Keratinocyte (primary cell): Measurements from ENCODE around the gene PCDHB13. TPM values are rescaled to one million over a fixed set of nuclear protein-coding genes. Genes with fewer than 3 reads are reported as not detected.
"Not testable (repeated sequence)": the region's sequence is repeated elsewhere in the genome, so short reads cannot be mapped to it uniquely, and the experiment has no call there.

Source experiments
- DNase-seq: peaks from one replicate; pipeline ENCODE4 v3.0.0-alpha.2; 2011; ENCODE audit warnings: low read depth, missing footprints, low spot score
- FAIRE-seq: peaks from 2 replicates; lab custom pipeline; 2011; peaks lifted over from hg19 to GRCh38; lab: Jason Lieb, UNC
- H2AFZ ChIP-seq: 2 replicates; pipeline ENCODE4 v1.6.0; 2012; ENCODE audit warnings: low read length, control low read depth, inconsistent platforms; ENCODE audit not compliant: control insufficient read depth
- H3K27ac ChIP-seq: 2 replicates; pipeline ENCODE4 v1.5.1; 2011; ENCODE audit warnings: low read length; ENCODE audit not compliant: control insufficient read depth, insufficient read depth
- H3K27me3 ChIP-seq: 3 replicates; pipeline ENCODE4 v1.6.0; 2011; ENCODE audit warnings: low read length; ENCODE audit not compliant: control insufficient read depth, insufficient read depth; ENCODE audit errors: extremely low read depth
- H3K36me3 ChIP-seq, 2 experiments: 2 replicates in 1 of 2; 3 replicates in 1 of 2; pipeline ENCODE4 v1.5.1; 2011; ENCODE audit warnings: low read length in 2 of 2, mild to moderate bottlenecking in 1 of 2; ENCODE audit not compliant: control insufficient read depth in 2 of 2, insufficient read depth in 2 of 2; ENCODE audit errors: extremely low read depth in 1 of 2
- H3K4me1 ChIP-seq: 3 replicates; pipeline ENCODE4 v1.5.1; 2011; ENCODE audit warnings: low read length; ENCODE audit not compliant: control insufficient read depth, insufficient read depth; ENCODE audit errors: extremely low read depth
- H3K4me2 ChIP-seq: 3 replicates; pipeline ENCODE4 v1.6.0; 2011; ENCODE audit warnings: low read depth, low read length; ENCODE audit not compliant: control insufficient read depth, insufficient read depth; ENCODE audit errors: extremely low read depth
- H3K4me3 ChIP-seq, 3 experiments: fragments of 200-600 bp in 1 of 3; sonication (generic) in 1 of 3; 2 replicates in 2 of 3; 3 replicates in 1 of 3; pipeline ENCODE4 v1.5.1; 2011 to 2016; ENCODE audit warnings: low read length in 3 of 3, mild to moderate bottlenecking in 3 of 3, control low read depth in 2 of 3, inconsistent platforms in 1 of 3, low read depth in 1 of 3, mixed read lengths in 1 of 3, mixed run types in 1 of 3, moderate library complexity in 1 of 3; ENCODE audit not compliant: control insufficient read depth in 2 of 3, insufficient read depth in 2 of 3; ENCODE audit errors: extremely low read depth in 1 of 3
- H3K79me2 ChIP-seq: 2 replicates; pipeline ENCODE4 v1.6.0; 2012; ENCODE audit warnings: low read length; ENCODE audit not compliant: control insufficient read depth, insufficient read depth
- H3K9ac ChIP-seq: 3 replicates; pipeline ENCODE4 v1.6.0; 2011; ENCODE audit warnings: low read length; ENCODE audit not compliant: control insufficient read depth, insufficient read depth; ENCODE audit errors: extremely low read depth
- H3K9me1 ChIP-seq: 3 replicates; pipeline ENCODE4 v1.6.0; 2011; ENCODE audit warnings: low read length; ENCODE audit not compliant: control insufficient read depth, insufficient read depth; ENCODE audit errors: extremely low read depth
- H3K9me3 ChIP-seq: 2 replicates; pipeline ENCODE4 v1.5.1; 2012; ENCODE audit warnings: low read depth, low read length; ENCODE audit not compliant: control insufficient read depth
- H4K20me1 ChIP-seq: 3 replicates; pipeline ENCODE4 v1.6.0; 2011; ENCODE audit warnings: low read length; ENCODE audit not compliant: control insufficient read depth, insufficient read depth; ENCODE audit errors: extremely low read depth
- CTCF ChIP-seq, 3 experiments: IDR thresholded peaks in 1 of 3; conservative IDR thresholded peaks in 1 of 3; optimal IDR thresholded peaks in 1 of 3; 2 replicates in 2 of 3; 3 replicates in 1 of 3; pipeline versions ENCODE3 to v1.5.1; 2011; ENCODE audit warnings: low read length in 3 of 3, mild to moderate bottlenecking in 3 of 3, moderate library complexity in 2 of 3, control low read depth in 1 of 3, inconsistent platforms in 1 of 3; ENCODE audit not compliant: insufficient read depth in 2 of 3; ENCODE audit errors: extremely low read depth in 1 of 3
- EZH2 ChIP-seq: IDR thresholded peaks from one replicate; pipeline ENCODE4 v1.6.1; 2012; ENCODE audit warnings: inconsistent platforms, mild to moderate bottlenecking, low read length, moderate library complexity
- dilution Hi-C: fragments of 300-500 bp; cut with MboI; formaldehyde crosslinking; loops from one replicate; pipeline ENCODE4 v1.7.0; 2020; ENCODE audit warnings: low sequenced_read_pairs; ENCODE audit not compliant: extremely low pct_ligation_motif_present
- polyA minus RNA-seq, 3 experiments: library from RNA; depleted of rRNA, polyadenylated mRNA; stranded (reverse); fragments of >200 nt; gene quantifications; 1 replicate in 1 of 3; 2 replicates in 1 of 3; 3 replicates in 1 of 3; pipeline ENCODE4 v1.2.3, GENCODE V29; 2011
- polyA plus RNA-seq, 5 experiments: library from polyadenylated mRNA; depleted of rRNA in 3 of 5; stranded (reverse) in 3 of 5; stranded (forward) in 1 of 5; unstranded in 1 of 5; fragments of >200 nt; gene quantifications; 1 replicate in 1 of 5; 2 replicates in 3 of 5; 3 replicates in 1 of 5; pipeline versions ENCODE4 v1.2.1 to v1.2.3, GENCODE V29; 2011 to 2012; ENCODE audit warnings: missing spikeins in 2 of 5, low read depth in 1 of 5, low replicate concordance in 1 of 5

Gene PCDHB13
- polyA plus RNA-seq (0.07 to 0.13 TPM (median 0.09 TPM) in 3 replicates), polyA minus RNA-seq (0.16 to 0.23 TPM in 2 of 3 replicates, not detected in the other)
- 0.16 TPM for polyA plus RNA-seq (2011; ENCODE audit: low read depth)
- 0.04 TPM in 1 of 2 replicates, not detected in the other for polyA plus RNA-seq (2011; cell fraction: cytosol; rRNA removed)
- 0.41 and 0.44 TPM in 2 replicates for polyA plus RNA-seq (2011; cell fraction: nucleus; rRNA removed)
- 0.08 and 0.23 TPM in 2 replicates for polyA plus RNA-seq (2012; ENCODE audit: low replicate concordance)
- not detected for polyA minus RNA-seq (2011; cell fraction: cytosol; rRNA and poly(A)+ RNA removed)
- polyA minus RNA-seq (2011; cell fraction: nucleus; rRNA and poly(A)+ RNA removed): 0.53 and 0.85 TPM in 2 replicates

GRCh38 chr5:141213656-141214339, at the start of gene PCDHB13:
Gene PCDHB13, plus strand, starts transcription at chr5:141213919. Its CDS starts 205 bp downstream, at chr5:141214124.
- not testable (repeated sequence) for H3K9ac ChIP-seq

GRCh38 chr5:141172381-141173204, 41.1 kb upstream of the PCDHB13 start, which contains the start of gene PCDHB7:
Gene PCDHB7, plus strand, starts transcription at chr5:141172644. Its CDS starts 192 bp downstream, at chr5:141172836.
- Histone ChIP-seq H3K9me3 (peaks cover 4% of the 10 kb centered on the region), H3K9ac (no peak within 1 kb of the TSS), H3K4me1 (no peaks in the 10 kb centered on the region), H3K36me3 (no peaks in the 10 kb centered on the region), H3K79me2 (no peaks in the 10 kb centered on the region), H3K4me3 (no peak within 1 kb of the TSS), H2AFZ (no peak within 1 kb of the TSS), H3K27me3 (no peaks in the 10 kb centered on the region), H3K27ac (no peak within 1 kb of the TSS), H3K4me2 (no peak within 1 kb of the TSS), H4K20me1 (no peaks in the 10 kb centered on the region), H3K9me1 (no peaks in the 10 kb centered on the region)
- FAIRE-seq (no peak), DNase-seq (no peak)
- TF ChIP-seq EZH2 (no peak), CTCF (optimal IDR thresholded peaks at IDR 0.05 in 1 of 3, IDR thresholded peaks at IDR 0.05 in 1 of 3, conservative IDR thresholded peaks at IDR 0.05 in 1 of 3; ENCODE audit: extremely low read depth in 1 of 3, insufficient read depth in 2 of 3, low read length in 3 of 3) (peak in 1 of 3 experiments; percentile 21)
- dilution Hi-C loops: no loop called here

More at GRCh38 chr5:141213656-141214339, at the start of gene PCDHB13:
- H3K79me2 ChIP-seq, H3K36me3 ChIP-seq, H3K4me3 ChIP-seq, H2AFZ ChIP-seq, H3K4me2 ChIP-seq, dilution Hi-C loops, H3K4me1 ChIP-seq, H4K20me1 ChIP-seq, H3K27ac ChIP-seq, DNase-seq, H3K9me1 ChIP-seq, H3K9me3 ChIP-seq, H3K27me3 ChIP-seq, FAIRE-seq: not testable (repeated sequence)

GRCh38 chr5:141174291-141175104, 39.2 kb upstream of the PCDHB13 start:
- not testable (repeated sequence) for H3K27me3 ChIP-seq

More at GRCh38 chr5:141174291-141175104, 39.2 kb upstream of the PCDHB13 start:
- H3K9me3 ChIP-seq, FAIRE-seq, H2AFZ ChIP-seq, H3K79me2 ChIP-seq, H3K27ac ChIP-seq, H3K9ac ChIP-seq, H3K36me3 ChIP-seq, H3K4me3 ChIP-seq, H3K4me2 ChIP-seq, dilution Hi-C loops, H3K9me1 ChIP-seq, H4K20me1 ChIP-seq, H3K4me1 ChIP-seq, DNase-seq: not testable (repeated sequence)
